ENCODE measurements around the gene ATG101.

DNA sequence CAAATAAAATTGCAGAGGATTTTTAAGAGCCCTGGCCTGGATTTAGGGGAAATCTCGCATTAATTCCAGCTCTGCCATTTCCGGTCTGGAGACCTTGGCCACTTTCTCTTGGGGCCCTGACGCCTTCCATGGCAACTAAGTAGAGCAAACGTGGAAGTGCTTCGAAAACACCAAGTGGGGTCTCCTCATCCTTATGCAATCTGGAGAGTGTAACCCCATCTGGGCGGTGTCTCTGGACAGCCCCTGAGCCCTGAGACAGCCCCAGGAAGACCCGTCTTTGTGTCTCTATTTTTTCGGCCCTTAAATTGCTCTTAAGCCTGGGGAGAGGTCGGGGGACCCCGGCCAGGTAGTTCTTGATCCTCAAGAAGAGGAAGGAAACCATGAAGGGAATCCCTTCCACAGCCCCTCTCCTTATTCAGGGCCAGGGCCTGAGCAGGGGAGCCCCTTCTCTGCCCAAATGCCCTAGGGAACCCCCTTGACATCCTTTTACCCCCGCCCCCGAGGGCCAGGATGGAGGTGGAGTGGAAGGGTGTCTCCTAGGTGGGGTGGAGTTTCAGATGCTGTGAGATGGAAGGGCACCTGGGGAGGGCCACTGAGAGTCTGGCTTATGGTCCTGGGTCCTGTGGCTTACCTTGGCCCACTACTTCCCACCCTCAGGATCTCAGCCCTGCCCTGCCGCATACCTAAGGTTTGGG lies 36.2 kb upstream of the ATG101 start:
- no peak for TF ChIP-seq CTCF (IDR thresholded peaks at IDR 0.05)
- TF ChIP-seq POLR2A (IDR thresholded peaks at IDR 0.05): no peak
